NCI-H1694 (cell line): ENCODE results near the gene PPARD.
"Not testable (repeated sequence)": the region's sequence is repeated elsewhere in the genome, so short reads cannot be mapped to it uniquely, and the experiment has no call there.

ENCODE experiments used
- DNase-seq: peaks from one replicate; lab custom pipeline; 2025; lab: John Stamatoyannopoulos, UW

The PPARD gene

DNA sequence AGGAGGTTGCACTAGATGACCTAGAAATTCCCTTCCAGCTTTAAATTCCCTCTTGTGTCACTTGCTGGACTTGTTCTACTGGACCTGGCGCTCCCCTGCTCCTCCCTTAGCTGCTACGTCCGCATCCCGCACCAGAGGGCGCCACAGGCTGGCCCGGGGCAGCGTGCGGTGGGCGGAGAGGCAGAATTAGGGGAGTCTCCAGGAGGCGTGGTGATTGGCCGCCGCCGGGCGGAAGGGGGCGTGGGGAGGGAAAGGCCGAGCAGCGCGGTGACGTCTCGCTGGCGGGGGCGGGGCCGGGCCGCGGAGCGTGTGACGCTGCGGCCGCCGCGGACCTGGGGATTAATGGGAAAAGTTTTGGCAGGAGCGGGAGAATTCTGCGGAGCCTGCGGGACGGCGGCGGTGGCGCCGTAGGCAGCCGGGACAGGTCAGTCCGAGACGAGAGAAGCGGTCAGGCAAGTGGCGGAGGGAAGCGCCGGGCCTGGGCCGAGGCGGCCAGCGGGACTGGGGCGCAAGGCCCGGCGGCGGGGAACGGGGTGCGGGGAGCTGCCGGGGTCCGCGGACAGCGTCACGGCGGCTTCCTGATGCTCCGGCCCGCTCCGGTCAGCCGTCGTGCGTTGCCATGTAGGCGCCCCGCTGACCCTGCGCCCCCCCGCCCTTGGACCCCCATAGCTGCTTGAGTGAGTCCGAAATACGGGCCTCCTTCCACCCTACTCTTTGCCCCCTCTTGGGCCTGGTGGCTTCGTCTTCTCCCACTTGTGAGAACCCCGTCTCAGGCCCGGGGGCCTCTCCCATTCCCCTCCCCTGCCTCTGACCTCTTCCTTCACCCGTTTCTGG is at the start of gene PPARD:
TSS of gene PPARD (plus strand) at position 301 of the 834 bp plus-strand sequence. CDS start 68,530 bp downstream, outside the sequence.
- peak; percentile 63 for DNase-seq

GRCh38 chr6:35293681-35294080 is 48.7 kb upstream of the PPARD start:
- no peak for DNase-seq

DNA sequence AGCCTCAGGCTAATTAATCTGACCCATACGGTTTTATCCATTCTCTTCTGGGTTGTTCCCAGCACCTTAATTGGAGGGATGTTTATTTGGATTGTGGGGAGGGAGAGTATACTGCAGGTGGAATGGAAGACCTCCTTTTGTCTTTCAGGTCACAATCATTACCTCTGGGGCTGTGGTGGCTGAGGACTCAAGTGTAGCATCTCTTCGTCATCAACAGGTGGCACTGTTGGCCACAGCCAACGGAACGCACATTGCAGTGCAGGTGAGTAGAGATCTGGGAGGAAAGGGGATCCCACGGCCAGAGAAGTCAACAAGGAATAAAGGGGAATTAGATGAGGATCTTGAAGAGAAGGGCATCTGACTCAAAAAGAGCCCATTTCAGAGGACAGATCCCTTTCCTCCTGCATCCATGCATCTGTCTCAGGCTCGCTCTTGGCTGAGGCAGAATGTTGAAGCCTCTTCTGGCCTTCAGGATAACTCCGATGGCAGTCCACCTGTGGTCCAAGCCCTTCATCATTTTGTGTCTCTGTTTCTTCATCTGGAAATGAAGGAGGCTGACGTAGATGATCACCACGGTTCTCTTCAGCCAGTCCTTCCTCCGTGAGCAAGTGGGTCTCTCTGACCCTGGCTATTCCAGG is 47.9 kb upstream of the PPARD start:
- DNase-seq: no peak

GRCh38 chr6:35295036-35295435 is 47.3 kb upstream of the PPARD start:
- no peak for DNase-seq

GRCh38 chr6:35295521-35296315 is 46.6 kb upstream of the PPARD start:
- no peak for DNase-seq

GRCh38 chr6:35296931-35297600 is 45.3 kb upstream of the PPARD start:
- DNase-seq: no peak

DNA sequence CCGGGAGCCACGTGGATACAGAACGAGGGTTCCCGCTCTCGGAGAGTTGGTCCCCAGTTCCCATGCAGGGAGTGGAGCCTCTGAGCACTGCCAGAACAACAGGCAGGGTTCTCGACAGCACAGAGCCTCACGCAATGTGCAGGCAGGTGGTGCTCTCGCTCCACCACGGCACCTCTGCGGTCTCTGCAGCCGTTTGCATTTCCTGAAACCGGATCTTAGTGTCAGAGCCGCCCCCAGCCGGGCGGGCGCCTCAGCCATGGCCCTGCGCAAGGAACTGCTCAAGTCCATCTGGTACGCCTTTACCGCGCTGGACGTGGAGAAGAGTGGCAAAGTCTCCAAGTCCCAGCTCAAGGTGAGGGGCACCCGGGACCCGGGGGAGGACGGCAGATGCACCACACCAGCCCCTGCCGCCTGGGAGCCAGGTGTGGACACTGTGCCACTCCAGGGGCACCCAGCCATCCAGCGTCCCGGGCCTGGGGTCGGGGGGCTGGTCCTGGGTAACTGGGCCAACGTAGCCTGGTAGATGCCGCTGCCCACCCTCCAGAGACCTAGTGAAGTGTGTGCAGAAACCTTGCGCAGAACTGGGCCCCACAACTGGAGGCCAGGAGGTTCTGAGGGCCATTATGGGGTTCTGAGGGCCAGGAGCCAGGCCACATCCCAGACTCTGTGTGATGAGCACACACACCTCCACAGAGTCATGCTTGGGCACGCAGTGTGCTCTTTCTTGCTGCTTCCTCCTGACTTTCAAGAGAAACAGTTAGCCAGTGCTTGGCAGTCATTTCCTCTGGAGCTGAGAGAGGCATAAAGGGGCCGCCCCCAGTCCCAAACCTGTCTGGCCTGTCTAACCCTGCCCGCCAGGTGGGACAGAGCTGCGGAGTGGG is 44.5 kb upstream of the PPARD start, which contains the start of gene DEF6:
TSS of gene DEF6 (plus strand) at position 218 of the 881 bp plus-strand sequence. CDS start at position 257, 39 bp downstream.
- peak; percentile 81 for DNase-seq

GRCh38 chr6:35298625-35299140 is 43.7 kb upstream of the PPARD start:
- DNase-seq: no peak

DNA sequence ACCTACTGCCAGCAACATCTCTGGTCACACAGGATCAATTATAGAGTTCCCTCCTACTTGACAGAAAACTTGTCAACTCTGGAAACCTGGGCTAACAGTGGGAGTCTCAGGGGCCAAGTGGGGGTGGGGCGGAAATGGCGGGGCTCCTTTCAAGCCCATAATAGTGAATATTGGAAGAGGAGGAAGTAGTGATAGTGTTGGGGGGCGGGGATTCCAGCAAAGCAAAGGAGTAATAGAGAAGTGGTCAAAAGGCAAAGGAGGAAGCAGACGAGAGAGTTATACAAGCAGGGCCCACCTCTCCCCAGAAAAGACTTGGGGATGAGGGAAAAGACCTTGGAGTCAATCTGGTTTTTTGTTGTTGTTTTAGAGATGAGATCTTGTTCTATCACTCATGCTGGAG is 42.7 kb upstream of the PPARD start:
- no peak for DNase-seq

DNA sequence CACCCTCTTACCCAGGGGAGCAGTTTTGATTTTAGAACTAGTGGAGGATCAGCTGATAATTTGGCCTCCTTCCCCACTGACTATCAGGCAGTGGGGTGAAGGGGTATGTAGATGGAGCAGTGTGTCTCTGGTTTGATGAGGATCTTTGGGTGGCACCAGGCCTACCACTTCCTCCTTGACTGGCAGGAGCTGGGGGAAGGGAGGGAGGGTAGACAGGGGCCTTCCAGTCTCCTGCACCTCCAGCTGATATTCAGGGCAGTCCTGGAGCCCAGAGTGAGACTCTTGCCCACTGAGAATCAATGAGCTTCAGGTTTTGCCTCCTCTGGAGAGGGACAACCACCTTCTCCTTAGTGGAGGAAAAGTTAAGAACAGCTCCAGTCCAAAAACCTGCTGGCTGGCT is 41.5 kb upstream of the PPARD start:
- no peak for DNase-seq

- DNase-seq: no peak
These were observed 39.6 kb upstream of the PPARD start for GRCh38 chr6:35302604-35303241.

DNA sequence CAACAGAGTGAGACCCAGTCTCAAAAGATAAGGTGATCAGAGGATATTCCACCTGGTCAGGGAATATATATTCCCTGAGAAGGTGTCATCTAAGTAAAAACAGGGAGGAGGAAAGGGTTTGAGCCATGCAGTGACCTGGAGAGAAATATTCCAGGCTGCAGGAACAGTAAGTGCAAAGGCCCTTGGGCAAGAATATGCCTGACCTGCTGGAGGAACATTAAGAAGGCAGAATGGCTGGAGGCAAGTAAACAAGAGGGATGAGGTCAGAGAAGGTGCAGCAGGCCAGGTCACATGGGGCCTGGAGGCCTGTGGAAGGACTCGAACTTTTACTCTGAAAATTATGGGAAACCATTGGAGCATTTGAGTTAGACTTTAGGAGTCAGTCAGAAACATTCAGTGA is 38.1 kb upstream of the PPARD start:
- DNase-seq: no peak

DNA sequence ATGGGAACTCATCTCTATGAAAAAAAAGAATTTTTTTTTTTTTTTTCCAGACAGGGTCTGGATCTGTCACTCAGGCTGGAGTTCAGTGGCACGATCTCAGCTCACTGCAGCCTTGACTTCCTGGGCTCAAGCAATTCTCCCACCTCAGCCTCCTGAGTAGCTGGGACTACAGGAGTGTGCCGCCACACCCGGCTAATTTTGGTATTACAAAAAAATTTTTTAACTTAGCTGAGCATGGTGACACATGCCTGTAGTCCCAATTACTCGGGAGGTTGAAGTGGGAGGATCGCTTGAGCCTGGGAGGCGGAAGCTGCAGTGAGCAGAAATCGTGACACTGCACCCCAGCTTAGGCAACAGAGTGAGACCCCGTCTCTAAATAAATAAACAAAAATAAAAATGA is 37.2 kb upstream of the PPARD start:
- no peak for DNase-seq

DNA sequence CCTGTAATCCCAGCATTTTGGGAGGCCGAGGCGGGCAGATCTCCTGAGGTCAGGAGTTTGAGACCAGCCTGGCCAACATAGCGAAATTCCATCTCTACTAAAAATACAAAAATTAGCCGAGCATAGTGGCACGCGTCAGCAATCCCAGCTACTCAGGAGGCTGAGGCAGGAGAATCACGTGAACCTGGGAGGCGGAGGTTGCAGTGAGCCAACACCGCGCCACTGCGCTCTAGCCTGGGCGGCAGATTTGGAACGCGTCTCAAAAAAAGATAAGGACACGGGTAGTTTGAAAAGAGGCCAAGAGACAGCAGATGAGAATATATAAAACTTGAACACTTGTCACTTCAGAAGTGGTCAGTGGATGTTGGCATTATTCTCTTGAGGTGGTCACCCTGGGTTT is 35.2 kb upstream of the PPARD start:
- DNase-seq: not testable (repeated sequence)

GRCh38 chr6:35308543-35308942 is 33.8 kb upstream of the PPARD start:
- DNase-seq: not testable (repeated sequence)

DNA sequence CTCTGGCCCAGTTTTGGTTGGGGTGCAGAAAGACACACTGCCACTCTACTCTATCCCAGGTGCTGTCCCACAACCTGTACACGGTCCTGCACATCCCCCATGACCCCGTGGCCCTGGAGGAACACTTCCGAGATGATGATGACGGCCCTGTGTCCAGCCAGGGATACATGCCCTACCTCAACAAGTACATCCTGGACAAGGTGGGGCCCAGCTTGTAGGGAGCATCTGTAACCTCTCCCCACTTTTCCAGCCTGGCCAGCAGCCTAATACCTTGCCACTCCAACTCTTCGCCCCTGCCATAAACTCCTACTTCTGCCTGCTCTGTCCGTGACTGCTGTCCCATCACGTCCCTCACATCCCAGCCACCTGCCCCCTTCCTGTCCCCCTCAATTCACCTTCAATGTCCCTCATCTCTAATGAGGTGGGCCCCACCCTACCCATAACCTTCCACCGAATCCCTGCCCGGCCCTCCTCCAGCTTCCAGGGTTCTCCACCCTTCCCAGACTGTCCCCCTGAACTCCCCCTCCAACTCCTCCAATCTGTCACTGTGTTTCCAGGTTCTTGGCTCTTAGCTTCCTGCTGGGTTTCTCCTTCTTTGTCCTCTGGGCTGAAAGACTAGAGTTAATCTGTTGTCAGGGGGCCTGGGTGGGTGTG is 32.6 kb upstream of the PPARD start:
- DNase-seq: no peak

GRCh38 chr6:35310265-35310831 is 32.0 kb upstream of the PPARD start:
- no peak for DNase-seq

DNA sequence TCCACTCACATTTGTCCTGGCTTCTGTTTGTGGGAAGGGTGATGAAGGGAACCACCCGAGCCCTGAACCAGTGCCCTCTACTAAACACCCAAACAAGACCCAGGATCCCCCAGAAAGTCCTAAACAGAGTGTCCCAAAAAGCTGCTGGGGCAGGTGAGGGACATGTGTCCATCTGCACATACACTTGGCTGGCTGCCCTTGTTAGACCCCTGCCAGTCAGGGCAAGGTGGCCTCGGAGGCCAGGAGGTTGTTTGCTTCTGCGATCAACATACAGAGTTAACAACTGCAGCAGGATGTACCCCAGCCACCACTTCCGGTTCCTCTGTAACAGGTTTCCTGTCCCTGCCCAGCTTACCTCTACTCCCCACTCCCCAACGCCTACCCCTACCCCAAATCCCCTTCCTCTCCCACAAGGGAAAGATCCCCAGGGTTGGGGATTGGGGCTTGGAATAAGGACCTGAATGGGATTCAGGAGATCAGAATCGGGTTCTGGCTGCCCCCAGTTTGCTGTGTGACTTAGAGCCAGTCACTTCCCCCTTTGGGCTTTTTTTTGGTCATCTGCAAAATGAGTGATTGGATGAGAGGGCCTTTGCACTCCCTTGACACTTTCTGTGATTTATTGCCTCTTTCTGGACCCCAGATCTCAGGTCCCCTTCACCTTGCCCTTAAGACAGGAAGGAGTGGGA is 30.8 kb upstream of the PPARD start:
- no peak for DNase-seq
